HPDE6-E6E7 (cell line): ENCODE results near the gene AUTS2.

Experiments used
- DNase-seq: peaks from one replicate; pipeline ENCODE4 v3.0.0; 2011; ENCODE audit warnings: missing footprints; ENCODE audit errors: extremely low spot score

The AUTS2 gene

DNA sequence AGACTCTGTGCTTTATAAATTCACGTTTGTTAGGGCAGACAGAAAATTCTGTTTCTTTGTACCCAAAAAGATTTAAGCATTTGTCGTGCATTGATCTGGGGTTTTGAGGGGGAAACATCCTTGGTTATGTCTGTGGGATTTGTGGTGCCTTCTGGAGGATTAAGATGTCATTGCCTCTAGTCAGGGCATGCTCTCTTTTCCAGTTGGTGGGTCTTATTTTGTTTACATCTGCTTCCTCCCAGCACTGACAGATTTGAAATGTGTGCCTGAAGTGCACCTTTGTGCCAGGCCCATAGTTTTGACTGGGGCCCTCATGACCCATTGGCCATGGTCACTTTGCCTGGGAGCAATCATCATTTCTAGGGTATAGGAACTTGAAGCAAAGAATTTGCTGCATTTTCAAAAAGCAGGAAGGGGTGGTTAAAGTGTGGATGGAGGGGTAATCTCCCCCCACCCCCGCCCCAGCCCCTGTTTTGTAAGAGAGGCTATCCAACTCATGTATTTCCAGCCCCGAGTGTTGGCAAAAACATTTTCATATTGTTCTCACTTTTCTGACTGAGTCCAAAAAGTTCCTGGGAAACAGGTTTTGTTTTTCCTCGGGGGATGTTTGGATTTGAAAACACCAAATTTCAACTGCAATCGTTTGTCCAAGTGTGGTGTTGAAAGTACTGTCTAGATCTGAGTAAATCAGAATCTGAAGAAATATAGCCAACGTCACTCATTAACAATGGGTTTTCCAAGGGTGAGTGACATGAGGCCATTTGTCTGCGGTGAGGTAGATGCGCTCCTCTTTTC is 1145.5 kb downstream of the AUTS2 start:
- DNase-seq, result no peak

DNA sequence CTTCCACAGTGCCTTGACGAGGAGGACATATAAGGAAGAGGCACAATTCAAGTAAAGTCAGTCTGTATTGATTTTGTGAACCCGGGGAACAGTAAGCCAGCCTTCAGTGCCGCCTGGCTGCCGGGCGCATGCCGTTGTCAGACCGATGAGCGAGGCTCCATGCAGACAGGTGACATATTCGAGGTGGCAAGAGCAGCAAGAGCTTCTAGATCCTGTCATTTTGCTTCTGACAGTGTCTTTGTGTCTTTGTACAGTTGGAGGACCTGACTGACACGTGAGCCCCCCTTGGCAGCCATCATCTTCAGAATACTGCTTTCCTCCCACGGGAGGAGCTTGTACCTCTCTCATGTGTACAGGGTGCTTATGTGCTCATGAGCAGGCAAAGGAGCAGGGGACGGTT is 1146.2 kb downstream of the AUTS2 start:
- DNase-seq, result no peak

DNA sequence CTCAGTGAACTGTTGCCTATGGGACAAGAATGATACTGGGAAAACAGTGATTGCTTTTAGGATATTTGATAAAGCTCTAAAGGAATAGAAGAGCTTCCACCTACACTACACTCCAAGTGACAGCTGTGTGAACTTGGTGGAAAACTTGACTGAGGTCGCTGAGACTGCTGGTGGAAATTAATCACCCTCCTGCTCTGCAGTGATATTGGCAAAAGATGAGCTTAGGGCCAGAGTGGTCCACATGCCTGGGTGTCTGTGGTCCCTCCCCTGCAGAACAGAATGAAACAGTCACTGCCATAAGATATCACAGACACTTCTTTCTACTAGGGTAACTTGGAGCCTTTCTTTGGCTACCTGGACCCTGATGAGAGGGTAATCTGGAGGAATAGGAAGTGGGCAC is 1151.6 kb downstream of the AUTS2 start:
- DNase-seq, result no peak

DNA sequence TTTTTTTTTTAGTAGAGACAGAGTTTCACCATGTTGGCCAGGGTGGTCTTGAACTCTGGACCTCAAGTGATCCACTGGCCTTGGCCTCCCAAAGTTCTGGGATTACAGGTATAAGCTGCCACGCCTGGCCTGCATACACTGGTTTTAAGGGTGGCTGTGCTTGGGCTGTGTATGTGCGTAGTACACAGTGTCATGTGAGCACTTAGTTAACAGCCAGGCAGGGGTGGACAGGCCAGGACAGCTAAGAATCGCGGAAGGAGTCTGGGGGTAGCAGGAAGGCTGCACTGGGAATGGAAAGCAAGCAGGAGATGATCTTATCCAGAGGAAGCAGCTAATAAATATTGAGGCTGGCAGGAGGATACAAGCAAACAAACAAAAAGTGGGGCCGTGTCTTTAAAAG is 1153.6 kb downstream of the AUTS2 start:
- DNase-seq, result no peak

DNA sequence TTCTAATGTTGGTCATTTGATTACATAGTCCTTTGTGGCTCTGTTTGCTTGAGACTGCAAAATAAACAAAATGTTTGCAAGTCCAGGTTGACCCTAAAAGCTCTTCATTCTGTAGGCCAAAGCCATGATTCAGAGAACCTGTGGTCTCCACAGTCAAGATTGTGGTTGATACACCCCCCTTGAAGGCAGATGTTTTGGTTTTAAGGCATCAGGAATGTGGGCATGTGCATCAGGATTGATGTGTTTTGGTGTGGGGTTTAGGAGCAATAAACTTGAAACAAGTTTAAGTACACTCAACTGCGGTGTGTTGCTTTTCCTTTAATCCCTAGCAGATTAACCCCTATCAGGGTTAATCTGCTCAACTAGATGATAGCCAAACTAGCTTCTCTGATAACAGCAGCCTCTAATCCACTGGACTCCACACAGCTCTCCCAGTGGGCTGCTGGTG is 1154.5 kb downstream of the AUTS2 start:
- no peak for DNase-seq

DNA sequence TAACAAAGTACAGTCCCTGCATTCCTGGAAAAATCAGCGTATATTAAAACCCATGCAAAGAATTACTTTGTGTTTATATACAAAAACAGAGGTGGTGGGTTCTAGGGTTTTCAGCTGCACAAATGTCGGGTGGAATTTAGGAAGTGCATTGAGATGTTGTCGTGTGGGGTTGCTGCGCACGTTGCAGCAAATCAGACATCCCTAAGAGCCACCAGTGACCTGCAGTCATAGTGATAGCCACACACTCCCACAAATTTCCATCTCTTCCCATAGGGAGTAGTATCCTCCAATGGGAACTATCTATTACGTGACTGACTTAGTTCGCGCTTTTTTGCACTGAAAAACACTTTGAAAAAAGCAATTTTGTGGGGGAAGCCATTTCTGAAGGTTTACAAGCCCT is 1158.5 kb downstream of the AUTS2 start:
- DNase-seq, result no peak

DNA sequence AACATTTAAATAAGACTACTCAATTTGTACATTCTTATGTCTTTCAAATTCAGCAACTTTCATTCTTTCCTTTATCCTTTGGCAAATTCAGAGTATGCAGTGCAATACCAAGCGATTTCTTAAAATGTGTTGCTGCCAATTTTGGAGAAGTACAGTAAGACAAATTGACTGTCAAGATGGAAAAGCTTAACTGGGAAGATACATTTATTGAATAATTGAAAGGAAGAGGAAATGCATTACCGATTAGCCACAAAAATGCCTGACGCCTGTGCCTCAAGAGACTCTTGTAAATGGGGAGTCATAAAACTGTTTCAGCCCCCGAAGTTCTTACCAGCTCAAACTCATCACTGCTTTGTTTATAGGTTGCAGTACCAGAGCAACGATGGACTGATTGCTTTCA is 1160.4 kb downstream of the AUTS2 start:
- DNase-seq, result no peak

DNA sequence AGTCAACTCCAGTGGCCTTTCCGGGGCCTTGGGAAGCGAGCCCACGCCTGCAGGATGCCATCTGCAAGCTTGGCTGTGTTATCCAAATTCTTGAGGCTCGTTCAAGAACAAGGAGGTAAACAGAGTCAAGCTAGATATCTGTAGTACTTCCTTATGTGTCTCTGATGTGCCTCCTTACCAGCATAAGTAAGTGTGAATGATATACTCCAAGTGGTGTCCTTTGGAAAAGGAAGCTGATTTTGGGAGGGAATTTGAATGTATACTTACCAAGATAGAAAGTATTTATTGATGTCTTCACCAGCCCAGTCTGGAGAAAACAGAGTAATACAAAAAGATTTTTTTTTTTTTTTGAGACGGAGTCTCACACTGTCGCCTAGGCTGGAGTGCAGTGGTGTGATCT is 1161.4 kb downstream of the AUTS2 start:
- DNase-seq, result no peak

DNA sequence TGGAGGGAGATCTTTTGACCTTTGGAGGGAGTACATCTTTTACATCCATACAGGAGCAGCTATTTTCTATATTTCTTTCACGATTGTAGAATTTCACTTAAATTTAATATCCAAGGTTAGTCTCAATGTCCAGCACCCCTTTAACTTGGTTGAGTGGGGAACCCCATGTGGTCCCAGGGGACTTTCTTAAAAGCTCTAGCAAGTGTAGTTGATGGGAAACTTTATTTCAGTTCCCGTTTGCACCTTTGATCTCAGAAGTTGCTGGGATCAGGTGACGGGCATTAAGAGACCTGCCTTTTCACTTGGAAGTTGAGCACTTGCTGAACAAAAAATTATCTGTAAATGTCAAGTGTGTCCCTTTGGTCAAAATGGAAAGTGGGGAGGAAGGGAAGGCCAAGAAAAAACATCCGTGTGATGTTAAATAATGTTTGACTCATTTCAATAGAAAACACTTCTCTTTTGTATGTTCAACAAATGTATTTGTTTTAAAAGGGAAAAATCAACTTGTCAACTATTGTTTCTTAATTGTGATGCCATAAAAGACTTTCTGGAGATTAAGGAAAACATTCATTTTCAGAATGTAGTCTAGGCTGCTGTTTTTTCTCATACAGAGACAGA is 1163.5 kb downstream of the AUTS2 start:
- DNase-seq, result no peak

DNA sequence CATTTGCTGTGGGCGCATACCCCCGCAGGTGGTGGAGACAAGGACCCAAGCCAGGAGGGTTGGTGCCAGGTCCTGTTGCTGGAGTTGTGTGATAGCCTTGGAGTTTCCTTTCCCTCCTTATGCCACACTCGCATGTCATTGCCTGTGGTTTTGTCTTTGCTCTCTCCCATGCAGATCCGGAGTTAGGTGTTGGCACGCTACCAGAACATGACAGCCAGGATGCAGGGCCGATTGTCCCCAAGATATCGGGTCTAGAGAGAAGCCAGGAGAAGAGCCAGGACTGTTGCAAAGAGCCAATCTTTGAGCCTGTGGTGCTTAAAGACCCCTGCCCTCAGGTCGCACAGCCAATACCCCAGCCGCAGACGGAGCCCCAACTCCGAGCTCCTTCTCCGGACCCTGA is 1164.4 kb downstream of the AUTS2 start:
- no peak for DNase-seq

DNA sequence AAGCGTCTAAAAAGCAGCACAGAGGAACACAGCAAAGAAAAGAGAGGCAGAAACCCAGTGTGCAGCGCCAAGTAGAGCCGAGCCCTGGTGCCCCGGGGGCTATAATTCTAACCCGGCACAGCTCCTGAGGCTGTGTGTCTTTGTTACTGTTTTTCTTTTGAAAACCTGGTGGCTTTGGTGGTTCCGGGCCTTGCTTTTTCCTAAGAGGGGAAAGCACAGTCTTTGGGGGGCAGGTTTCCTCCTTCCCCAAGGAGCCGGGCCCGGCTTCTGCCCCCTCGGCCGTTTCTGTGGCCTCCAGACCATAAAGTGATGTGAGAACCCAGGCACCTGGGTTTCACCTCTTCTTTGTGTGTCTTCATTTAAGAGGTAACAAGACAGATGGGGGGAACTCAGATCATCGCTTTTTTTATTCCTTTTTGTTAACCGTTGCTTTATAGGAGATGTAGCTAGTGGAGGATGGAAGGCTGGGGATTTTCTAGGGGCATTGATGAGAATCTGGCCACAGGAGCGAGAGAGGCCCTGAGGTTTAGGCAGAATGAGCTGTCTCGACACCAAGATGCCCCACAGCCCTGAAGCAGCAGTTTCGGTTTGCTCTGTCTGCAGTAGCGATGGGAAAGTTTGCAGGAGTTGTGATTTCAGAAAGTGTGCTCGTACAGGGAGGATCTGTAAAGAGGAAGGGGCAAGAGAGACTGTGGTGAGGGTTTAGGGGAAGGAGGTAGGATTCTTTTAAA is 1165.9 kb downstream of the AUTS2 start:
- DNase-seq, result no peak

DNA sequence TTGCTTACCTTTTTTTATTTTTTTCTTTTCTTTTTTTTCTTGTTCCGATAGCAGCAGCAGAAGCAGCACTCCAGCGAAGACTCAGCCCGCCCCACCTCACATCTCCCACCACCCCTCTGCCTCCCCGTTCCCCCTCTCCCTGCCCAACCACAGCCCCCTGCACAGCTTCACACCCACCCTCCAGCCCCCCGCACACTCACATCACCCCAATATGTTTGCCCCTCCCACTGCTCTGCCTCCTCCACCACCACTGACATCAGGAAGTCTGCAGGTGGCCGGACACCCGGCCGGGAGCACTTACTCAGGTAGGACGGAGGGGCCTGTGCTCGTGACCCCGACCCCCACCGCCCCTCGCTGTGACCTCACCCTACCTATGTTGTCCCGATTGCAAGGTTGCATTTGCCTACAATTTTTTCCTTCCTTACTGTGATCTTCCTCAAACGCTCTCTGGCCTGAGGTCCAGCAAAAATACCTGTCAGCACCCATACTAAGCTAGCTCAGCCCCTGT is 1166.5 kb downstream of the AUTS2 start:
- no peak for DNase-seq

DNA sequence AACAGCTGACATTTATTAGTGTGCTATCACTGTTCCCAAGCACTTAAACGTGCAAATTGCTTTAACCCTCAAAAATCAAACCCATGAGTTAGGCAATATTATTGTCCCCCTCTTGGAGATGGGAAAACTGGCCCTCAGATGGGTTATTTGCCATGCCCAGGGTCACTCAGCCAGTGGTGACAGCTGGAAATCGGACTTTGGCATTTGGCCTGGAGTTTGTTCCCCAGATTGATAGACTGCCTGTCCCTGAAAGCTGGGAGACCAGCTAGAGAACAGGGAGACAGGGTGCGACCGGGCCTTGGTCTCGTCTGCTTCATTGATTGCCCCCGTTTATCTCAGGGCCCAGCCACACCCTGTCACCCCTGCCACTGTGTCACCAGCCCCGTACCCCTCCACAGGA is 1167.4 kb downstream of the AUTS2 start:
- DNase-seq, result no peak

DNA sequence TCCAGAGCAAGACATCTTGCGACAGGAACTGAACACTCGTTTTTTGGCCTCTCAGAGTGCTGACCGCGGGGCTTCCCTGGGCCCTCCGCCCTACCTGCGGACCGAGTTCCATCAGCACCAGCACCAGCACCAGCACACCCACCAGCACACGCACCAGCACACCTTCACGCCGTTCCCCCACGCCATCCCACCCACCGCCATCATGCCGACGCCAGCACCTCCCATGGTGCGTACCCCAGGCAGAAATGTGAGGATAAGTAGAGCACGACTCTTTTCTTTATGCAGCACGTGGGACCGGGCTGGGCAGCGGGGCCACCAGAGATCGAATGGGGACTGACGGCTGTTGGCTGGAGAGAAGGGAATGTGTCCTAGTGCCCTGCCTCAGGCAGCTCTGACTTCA is 1167.8 kb downstream of the AUTS2 start:
- DNase-seq, result no peak

DNA sequence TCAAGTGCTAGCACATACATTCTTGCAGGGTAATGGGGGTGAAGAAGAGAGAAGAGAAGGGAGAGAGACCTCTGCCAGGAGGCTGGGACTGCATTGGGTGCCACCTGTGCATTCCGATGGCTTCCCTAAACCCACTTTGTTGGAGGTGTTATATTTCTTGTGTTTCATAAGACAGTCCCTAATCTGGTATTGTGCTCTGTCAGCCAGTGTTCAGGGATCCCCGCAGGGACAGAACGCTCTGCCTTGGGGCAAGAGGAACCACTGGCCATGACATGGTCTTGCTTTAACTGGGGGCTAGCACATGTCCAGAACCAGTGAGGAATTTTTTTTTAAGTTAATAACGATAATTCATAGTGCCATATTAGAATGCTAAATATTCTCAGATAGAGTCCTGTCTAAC is 1168.4 kb downstream of the AUTS2 start:
- DNase-seq, result no peak

DNA sequence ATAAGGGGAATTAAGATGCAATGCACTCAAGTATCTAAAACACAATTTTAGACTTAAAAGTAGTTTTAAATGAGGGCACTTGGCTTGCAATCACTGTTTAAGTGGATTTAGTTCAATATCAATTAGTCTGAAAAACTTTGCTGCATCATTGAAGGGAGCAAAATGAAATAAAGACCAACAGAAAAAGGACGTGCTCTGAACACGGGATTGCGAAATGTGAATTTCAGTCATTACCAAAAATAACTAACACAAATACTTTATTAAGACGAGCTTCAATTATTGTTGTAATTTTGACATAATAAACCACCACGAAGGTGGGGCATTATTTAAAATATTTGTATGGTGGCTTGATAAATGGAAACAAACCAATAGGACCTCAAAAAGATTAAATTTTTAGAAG is 1171.9 kb downstream of the AUTS2 start:
- DNase-seq, result no peak

DNA sequence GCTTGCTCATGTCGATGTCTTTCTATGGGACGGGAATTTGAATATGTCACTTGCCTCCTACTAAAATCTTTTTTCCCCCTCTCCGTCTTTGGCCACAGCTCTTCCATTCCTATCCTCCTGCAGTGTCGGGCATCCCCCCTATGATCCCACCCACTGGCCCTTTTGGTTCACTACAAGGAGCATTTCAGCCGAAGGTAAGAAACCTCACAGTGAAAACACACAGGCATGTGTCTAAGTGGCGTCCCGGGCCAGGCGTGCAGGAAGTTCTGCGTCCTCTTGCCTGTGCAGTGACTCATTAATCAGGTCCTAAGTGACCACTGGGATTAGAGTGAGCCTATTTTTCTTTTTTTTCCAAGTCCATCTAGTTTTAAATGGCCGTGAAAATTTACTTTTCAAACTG is 1173.2 kb downstream of the AUTS2 start:
- DNase-seq, result no peak

DNA sequence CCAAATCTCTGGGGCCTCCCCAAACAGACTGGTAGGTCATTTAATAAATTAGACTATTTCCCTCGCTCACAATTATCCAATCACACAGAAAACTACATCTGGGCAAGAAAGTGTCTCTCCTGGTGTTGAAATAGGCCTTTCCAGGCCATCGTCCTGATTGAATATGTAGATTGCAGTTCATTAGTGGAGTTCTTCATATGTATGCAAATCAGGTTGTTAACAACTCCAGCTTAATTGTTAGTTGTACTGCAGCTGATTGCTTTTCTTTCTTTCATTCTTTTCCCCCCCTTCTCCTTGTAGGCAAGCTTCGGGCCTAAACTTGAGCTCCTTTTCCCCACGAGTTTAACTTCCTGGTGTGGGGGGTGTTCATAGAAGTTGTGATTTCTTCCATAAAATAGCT is 1174.6 kb downstream of the AUTS2 start:
- DNase-seq, result no peak

DNA sequence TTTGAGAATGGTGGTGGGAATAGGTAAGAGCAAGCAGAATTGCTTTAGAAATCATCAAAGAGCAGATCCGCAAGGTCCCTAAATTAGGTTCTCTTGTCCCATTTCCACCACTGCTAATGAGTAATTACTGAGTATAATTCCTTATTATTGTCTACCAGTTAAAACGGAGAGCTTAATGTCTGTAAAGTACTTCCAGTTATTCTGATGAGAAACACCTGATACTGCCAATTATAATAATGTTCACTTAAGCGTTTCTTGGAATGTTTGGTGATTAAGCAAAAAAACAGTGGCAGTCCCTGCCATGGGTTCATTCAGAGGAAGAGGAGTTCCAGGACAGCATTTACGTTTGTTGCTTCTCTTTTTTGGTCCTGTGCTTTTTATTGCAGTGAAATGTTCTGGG is 1175.1 kb downstream of the AUTS2 start:
- DNase-seq, result no peak

DNA sequence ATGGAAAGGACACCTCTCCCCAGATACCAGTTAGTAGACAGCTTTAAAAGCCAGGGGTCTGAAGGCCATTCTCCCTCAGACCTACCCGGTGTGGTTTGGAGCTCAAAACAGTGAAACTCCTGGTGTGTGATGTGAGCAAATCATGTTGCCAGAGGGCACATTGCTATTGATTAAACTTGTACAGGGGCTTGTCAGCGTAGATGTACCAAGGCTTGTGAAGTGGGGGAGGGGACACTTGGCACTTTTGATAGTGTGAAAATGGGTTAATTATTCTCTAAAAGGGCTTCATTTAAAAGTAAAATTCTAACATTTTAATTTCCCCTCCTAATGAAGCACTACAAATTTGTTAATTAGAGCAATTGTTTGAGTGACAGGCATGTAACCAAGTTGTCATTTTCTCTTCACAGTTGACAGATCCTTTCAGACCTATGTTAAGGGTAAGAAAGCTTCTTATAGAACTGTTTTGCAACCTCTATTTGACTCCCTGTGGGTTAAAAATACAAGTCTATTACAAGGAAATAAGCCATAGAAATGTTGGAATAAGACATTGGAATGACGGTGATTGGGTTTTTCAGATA is 1176.8 kb downstream of the AUTS2 start:
- DNase-seq, result no peak

DNA sequence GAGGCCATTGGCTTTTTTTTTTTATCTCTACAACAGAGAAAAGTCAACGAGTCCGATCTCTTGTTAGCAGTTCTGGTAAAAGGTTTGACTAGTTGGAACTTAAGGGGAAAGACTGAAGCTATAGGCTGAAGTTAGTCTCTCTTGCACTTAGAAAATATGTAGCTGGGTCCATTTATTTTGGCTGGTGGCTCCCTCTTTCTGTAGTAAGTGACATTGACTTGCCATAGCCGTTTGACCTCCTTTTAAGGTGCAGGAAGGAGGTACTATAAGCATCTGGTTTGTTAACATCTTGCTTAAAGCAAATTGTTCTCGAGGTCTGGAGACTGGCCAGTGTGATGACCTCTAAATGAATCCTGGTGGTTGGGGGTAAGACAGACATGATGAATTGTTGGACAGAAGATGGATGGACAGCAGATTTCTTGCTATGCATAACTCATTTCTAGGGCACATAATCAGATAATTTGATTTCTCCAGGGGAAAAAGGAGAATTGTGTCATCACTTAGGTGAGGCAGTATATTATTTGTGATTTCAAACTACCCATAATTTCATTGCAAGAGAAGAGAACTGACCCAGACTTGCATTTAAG is 1177.4 kb downstream of the AUTS2 start:
- no peak for DNase-seq

DNA sequence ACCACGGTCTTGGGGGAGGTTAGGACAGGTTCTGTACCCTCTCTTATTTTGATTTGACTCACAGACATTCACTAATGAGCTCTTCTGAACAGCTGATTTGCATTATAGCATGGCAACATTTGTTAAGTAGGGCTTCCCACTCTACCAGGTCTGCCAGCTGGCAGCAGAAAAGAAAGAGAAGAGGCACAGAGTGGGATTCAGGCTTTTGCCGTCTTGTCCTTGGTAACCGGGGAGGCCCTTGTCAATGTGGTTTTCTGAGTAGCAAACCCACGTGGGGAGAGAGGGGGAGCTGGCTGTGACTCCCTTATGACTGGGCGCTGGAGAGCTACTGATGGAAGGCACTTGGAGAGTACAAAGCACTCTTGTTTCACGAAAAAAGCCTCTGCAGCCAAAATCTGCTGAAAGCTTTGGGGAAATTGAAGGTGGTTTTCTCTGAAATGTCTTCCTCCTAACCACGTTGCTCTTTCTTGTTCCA is 1178.4 kb downstream of the AUTS2 start:
- no peak for DNase-seq
